ENCODE results near the gene GOLT1B.

GOLT1B gene

GRCh38 chr12:21566223-21566906, 64.8 kb downstream of the GOLT1B start:
- DNase-seq (ENCODE audit: low read depth in 2 of 2): no peak

GRCh38 chr12:21566907-21567394, 65.4 kb downstream of the GOLT1B start:
- DNase-seq (ENCODE audit: low read depth in 2 of 2): no peak
